ENCODE measurements around the gene MFSD6L.

The MFSD6L gene

GRCh38 chr17:8825802-8826201, 26.6 kb upstream of the MFSD6L start:
- Histone ChIP-seq H3K27me3 (replicated peaks; ENCODE audit: control insufficient read depth, insufficient read depth, low read length, poor library complexity, severe bottlenecking) (no peaks in the 10 kb centered on the region), H3K4me1 (ENCODE audit: control insufficient read depth, insufficient read depth, low read length, poor library complexity, severe bottlenecking) (no peaks in the 10 kb centered on the region), H3K27ac (ENCODE audit: insufficient read depth, low read length, poor library complexity, severe bottlenecking) (no peak overlapping the region), H3K36me3 (ENCODE audit: control insufficient read depth, insufficient read depth, low read length) (no peaks in the 10 kb centered on the region), H3K4me3 (ENCODE audit: insufficient read depth, low read depth, low read length, poor library complexity, severe bottlenecking) (no peak overlapping the region), H3K9me3 (ENCODE audit: control insufficient read depth, low read length) (no peaks in the 10 kb centered on the region)
- no peak for DNase-seq

DNA sequence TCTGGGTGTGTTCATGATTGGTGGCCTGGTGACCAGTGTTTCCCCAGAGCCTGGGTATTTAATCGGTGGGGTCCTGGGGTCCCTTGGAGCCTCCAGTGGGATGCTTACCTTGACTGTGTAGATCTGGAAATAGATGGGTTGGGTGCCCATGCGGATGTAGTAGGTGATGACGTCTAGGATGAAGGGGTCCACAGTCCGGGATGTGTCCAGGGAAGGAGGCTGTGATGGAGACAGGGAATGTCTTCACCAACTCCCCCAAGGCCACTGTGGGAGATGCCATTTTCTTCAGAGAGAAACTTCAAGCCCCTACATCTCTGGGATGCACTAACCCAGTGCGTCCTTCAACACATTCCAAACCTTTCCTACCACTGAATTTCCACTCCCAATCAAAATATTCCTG, 24.1 kb upstream of the MFSD6L start:
- Histone ChIP-seq H3K27me3 (replicated peaks; ENCODE audit: control insufficient read depth, insufficient read depth, low read length, poor library complexity, severe bottlenecking) (no peaks in the 10 kb centered on the region), H3K27ac (ENCODE audit: insufficient read depth, low read length, poor library complexity, severe bottlenecking) (no peak overlapping the region), H3K36me3 (ENCODE audit: control insufficient read depth, insufficient read depth, low read length) (no peaks in the 10 kb centered on the region), H3K4me1 (ENCODE audit: control insufficient read depth, insufficient read depth, low read length, poor library complexity, severe bottlenecking) (no peaks in the 10 kb centered on the region), H3K4me3 (ENCODE audit: insufficient read depth, low read depth, low read length, poor library complexity, severe bottlenecking) (no peak overlapping the region), H3K9me3 (ENCODE audit: control insufficient read depth, low read length) (no peaks in the 10 kb centered on the region)
- no peak for DNase-seq

GRCh38 chr17:8822401-8823035, 23.4 kb upstream of the MFSD6L start:
- no peak for DNase-seq
- no peaks in the 10 kb centered on the region for H3K36me3 ChIP-seq (ENCODE audit: control insufficient read depth, insufficient read depth, low read length)
- no peak overlapping the region for H3K4me3 ChIP-seq (ENCODE audit: insufficient read depth, low read depth, low read length, poor library complexity, severe bottlenecking)
- no peaks in the 10 kb centered on the region for H3K27me3 ChIP-seq (replicated peaks; ENCODE audit: control insufficient read depth, insufficient read depth, low read length, poor library complexity, severe bottlenecking)
- no peak overlapping the region for H3K27ac ChIP-seq (ENCODE audit: insufficient read depth, low read length, poor library complexity, severe bottlenecking)
- H3K9me3 ChIP-seq (ENCODE audit: control insufficient read depth, low read length): no peaks in the 10 kb centered on the region
- no peaks in the 10 kb centered on the region for H3K4me1 ChIP-seq (ENCODE audit: control insufficient read depth, insufficient read depth, low read length, poor library complexity, severe bottlenecking)

- Histone ChIP-seq H3K9me3 (ENCODE audit: control insufficient read depth, low read length) (no peaks in the 10 kb centered on the region), H3K4me3 (ENCODE audit: insufficient read depth, low read depth, low read length, poor library complexity, severe bottlenecking) (no peak overlapping the region), H3K27me3 (replicated peaks; ENCODE audit: control insufficient read depth, insufficient read depth, low read length, poor library complexity, severe bottlenecking) (no peaks in the 10 kb centered on the region), H3K4me1 (ENCODE audit: control insufficient read depth, insufficient read depth, low read length, poor library complexity, severe bottlenecking) (no peaks in the 10 kb centered on the region), H3K36me3 (ENCODE audit: control insufficient read depth, insufficient read depth, low read length) (no peaks in the 10 kb centered on the region), H3K27ac (ENCODE audit: insufficient read depth, low read length, poor library complexity, severe bottlenecking) (no peak overlapping the region)
- no peak for DNase-seq
These were observed 22.4 kb upstream of the MFSD6L start for GRCh38 chr17:8821446-8822105.

DNA sequence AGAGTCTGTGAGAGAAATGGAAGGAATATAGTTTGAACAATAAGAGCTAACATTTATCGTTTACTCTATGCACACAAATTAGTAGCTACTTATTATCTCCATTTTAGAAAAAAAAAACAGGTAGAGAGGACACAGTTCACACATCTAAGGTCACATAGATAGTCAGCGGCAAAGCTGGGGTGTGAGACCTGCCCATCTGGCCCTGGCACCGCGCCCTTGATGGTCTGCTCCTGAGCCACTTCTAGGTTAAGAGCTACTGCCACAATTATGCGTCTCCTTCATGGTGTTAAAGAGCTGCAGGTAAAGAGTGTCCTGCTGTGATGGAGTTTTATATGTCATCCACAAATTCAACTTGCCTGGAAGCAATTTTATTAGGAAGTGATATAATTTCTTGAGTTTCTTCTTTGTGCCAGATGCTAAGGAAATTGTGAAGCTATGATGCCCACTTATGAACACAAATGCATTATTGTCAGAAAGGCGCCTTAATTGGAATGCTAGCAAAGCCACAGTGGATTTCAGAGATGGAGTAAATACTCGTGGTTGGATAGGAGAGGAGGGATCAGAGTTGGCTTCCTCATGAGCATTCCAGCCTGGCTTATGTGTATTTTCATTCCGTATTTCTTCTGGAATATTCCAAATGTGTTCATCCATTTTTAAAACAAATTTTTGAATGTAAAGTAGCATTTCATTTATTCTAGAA, 21.3 kb upstream of the MFSD6L start:
- no peaks in the 10 kb centered on the region for H3K36me3 ChIP-seq (ENCODE audit: control insufficient read depth, insufficient read depth, low read length)

DNA sequence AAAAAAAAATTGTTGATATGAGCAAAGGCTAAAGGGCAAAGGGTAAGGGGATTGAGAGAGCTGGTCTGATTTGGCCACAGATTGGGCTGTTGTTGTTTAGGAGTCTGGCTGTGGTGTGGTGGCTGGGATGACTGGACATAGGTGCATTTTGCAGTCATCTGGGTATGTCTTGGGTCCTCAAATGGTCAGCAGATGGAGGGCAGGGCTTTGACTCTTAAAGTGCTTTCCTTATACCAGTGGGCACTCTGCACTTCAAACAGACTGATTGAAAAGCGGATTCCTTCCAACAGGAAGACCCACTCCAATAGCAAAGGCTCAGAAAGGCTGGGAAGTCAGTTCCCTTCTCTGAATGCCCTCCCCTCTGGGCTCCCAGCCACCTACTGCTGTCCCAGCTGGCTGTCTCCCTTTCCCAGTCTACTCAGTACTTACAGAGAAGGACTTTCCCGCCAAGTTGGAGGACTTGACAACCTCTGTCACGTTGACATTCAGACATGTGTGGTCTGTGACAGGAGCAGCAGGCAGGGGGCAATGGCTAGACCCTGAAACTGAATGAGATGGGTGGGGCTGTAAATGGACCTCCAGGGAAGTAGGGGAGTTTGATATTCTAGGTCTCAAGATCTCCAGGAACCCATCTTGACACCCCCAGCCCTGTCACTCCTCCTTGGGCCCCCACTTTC, 19.6 kb upstream of the MFSD6L start:
- Histone ChIP-seq H3K4me3 (ENCODE audit: insufficient read depth, low read depth, low read length, poor library complexity, severe bottlenecking) (no peak overlapping the region), H3K9me3 (ENCODE audit: control insufficient read depth, low read length) (no peaks in the 10 kb centered on the region), H3K36me3 (ENCODE audit: control insufficient read depth, insufficient read depth, low read length) (no peaks in the 10 kb centered on the region), H3K27me3 (replicated peaks; ENCODE audit: control insufficient read depth, insufficient read depth, low read length, poor library complexity, severe bottlenecking) (no peaks in the 10 kb centered on the region), H3K4me1 (ENCODE audit: control insufficient read depth, insufficient read depth, low read length, poor library complexity, severe bottlenecking) (no peaks in the 10 kb centered on the region), H3K27ac (ENCODE audit: insufficient read depth, low read length, poor library complexity, severe bottlenecking) (no peak overlapping the region)
- no peak for DNase-seq

More for the DNA sequence above, 21.3 kb upstream of the MFSD6L start:
- Histone ChIP-seq H3K4me3 (ENCODE audit: insufficient read depth, low read depth, low read length, poor library complexity, severe bottlenecking) (no peak overlapping the region), H3K27me3 (replicated peaks; ENCODE audit: control insufficient read depth, insufficient read depth, low read length, poor library complexity, severe bottlenecking) (no peaks in the 10 kb centered on the region), H3K9me3 (ENCODE audit: control insufficient read depth, low read length) (no peaks in the 10 kb centered on the region), H3K4me1 (ENCODE audit: control insufficient read depth, insufficient read depth, low read length, poor library complexity, severe bottlenecking) (no peaks in the 10 kb centered on the region), H3K27ac (ENCODE audit: insufficient read depth, low read length, poor library complexity, severe bottlenecking) (no peak overlapping the region)
- no peak for DNase-seq

GRCh38 chr17:8818047-8818446, 18.9 kb upstream of the MFSD6L start:
- Histone ChIP-seq H3K27me3 (replicated peaks; ENCODE audit: control insufficient read depth, insufficient read depth, low read length, poor library complexity, severe bottlenecking) (no peaks in the 10 kb centered on the region), H3K9me3 (ENCODE audit: control insufficient read depth, low read length) (no peaks in the 10 kb centered on the region), H3K36me3 (ENCODE audit: control insufficient read depth, insufficient read depth, low read length) (no peaks in the 10 kb centered on the region), H3K27ac (ENCODE audit: insufficient read depth, low read length, poor library complexity, severe bottlenecking) (no peak overlapping the region), H3K4me3 (ENCODE audit: insufficient read depth, low read depth, low read length, poor library complexity, severe bottlenecking) (no peak overlapping the region), H3K4me1 (ENCODE audit: control insufficient read depth, insufficient read depth, low read length, poor library complexity, severe bottlenecking) (no peaks in the 10 kb centered on the region)
- DNase-seq: no peak

- H3K27me3 ChIP-seq (replicated peaks; ENCODE audit: control insufficient read depth, insufficient read depth, low read length, poor library complexity, severe bottlenecking): no peaks in the 10 kb centered on the region
- no peak for DNase-seq
- no peak overlapping the region for H3K27ac ChIP-seq (ENCODE audit: insufficient read depth, low read length, poor library complexity, severe bottlenecking)
- H3K36me3 ChIP-seq (ENCODE audit: control insufficient read depth, insufficient read depth, low read length): no peaks in the 10 kb centered on the region
- peaks cover 3% of the 10 kb centered on the region for H3K9me3 ChIP-seq (ENCODE audit: control insufficient read depth, low read length)
- no peak overlapping the region for H3K4me3 ChIP-seq (ENCODE audit: insufficient read depth, low read depth, low read length, poor library complexity, severe bottlenecking)
- peaks cover 6% of the 10 kb centered on the region for H3K4me1 ChIP-seq (ENCODE audit: control insufficient read depth, insufficient read depth, low read length, poor library complexity, severe bottlenecking)
These were observed 7.9 kb upstream of the MFSD6L start for GRCh38 chr17:8806926-8807550.

DNA sequence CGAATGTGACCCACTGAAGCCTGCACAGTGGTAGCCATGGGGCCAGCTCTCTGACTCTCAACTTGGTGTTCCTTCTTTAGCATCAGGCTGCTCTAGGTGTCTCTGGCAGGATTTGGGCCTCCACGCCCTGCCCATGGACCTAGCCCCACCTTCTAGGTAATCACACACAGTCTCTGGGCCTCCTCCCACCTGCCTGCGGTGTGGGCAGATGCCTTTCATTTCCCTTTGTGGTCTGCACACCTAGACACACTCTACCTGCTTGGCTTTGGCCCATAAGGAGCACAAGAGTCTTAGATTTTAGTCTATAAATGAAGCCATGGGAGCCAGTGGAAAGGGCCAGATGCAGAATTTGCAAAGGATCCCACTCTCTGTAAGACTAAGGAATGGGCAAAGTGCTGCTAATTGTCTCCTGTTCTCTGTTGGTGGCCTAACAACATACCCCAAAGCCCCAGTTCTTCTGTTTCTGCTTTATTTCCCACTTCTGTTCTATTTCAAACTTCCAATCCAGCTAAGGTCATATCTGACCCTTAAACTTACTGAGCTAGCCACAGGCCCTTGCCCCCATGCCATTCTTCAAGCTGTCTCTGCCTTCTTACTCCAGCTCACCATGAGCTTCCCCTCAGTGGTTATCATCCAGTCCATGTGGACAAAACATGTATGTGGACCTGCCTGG, 7.2 kb upstream of the MFSD6L start:
- no peak overlapping the region for H3K27ac ChIP-seq (ENCODE audit: insufficient read depth, low read length, poor library complexity, severe bottlenecking)
- no peak overlapping the region for H3K4me3 ChIP-seq (ENCODE audit: insufficient read depth, low read depth, low read length, poor library complexity, severe bottlenecking)
- no peaks in the 10 kb centered on the region for H3K36me3 ChIP-seq (ENCODE audit: control insufficient read depth, insufficient read depth, low read length)
- no peak for DNase-seq
- peaks cover 3% of the 10 kb centered on the region for H3K9me3 ChIP-seq (ENCODE audit: control insufficient read depth, low read length)
- H3K27me3 ChIP-seq (replicated peaks; ENCODE audit: control insufficient read depth, insufficient read depth, low read length, poor library complexity, severe bottlenecking): no peaks in the 10 kb centered on the region
- H3K4me1 ChIP-seq (ENCODE audit: control insufficient read depth, insufficient read depth, low read length, poor library complexity, severe bottlenecking): peaks cover 6% of the 10 kb centered on the region

Data from effector memory CD4-positive, alpha-beta T cell (primary cell).